HepG2 (cell line): Measurements from ENCODE around the gene ABCC8. TPM values are rescaled to one million over a fixed set of nuclear protein-coding genes. Genes with fewer than 3 reads are reported as not detected.

ENCODE experiments used
- ATAC-seq: fragments of 200-7000 bp; cut with Tn5 transposase; 3 replicates; pipeline ENCODE4 v1.9.1; 2020; ENCODE audit warnings: mild to moderate bottlenecking, moderate library complexity
- BruUV-seq: library from RNA; stranded (reverse); fragments of 400-500 nt; replicated peaks from 2 replicates; lab custom pipeline; 2021; lab: Mats Ljungman, UMichigan
- CTCF ChIA-PET: fragments of 300-600 bp; formaldehyde crosslinking; extraction: SDS; loops from one replicate; lab custom pipeline; 2021; ENCODE audit warnings: low total read pairs, inconsistent platforms, low intra/inter-chr PET ratio; lab: Yijun Ruan, JAX
- POLR2A ChIA-PET: fragments of 350-600 bp; sonication (Branson Sonifier 250); formaldehyde crosslinking; loops from one replicate; lab custom pipeline; 2020; ENCODE audit warnings: antibody characterized with exemption, inconsistent platforms; lab: Yijun Ruan, JAX
- DNase-seq: peaks from one replicate; pipeline ENCODE4 v3.0.0-alpha.2; 2015; ENCODE audit warnings: low spot score
- FAIRE-seq: peaks from 3 replicates; lab custom pipeline; 2011; peaks lifted over from hg19 to GRCh38; lab: Jason Lieb, UNC
- H2AFZ ChIP-seq: one replicate; pipeline ENCODE4 v1.6.1; 2011; ENCODE audit warnings: low read length, inconsistent platforms
- H3K27ac ChIP-seq: fragments of 300-600 bp; 3 replicates; pipeline ENCODE4 v1.8.0; 2011; ENCODE audit warnings: mixed run types, mild to moderate bottlenecking, mixed read lengths, low read length, inconsistent platforms; ENCODE audit not compliant: insufficient read depth; ENCODE audit errors: extremely low read length
- H3K27me3 ChIP-seq, 2 experiments: fragments of 200-600 bp in 1 of 2; 2 replicates in 1 of 2; 3 replicates in 1 of 2; pipeline versions ENCODE4 v1.6.0 to v1.8.0; 2011; ENCODE audit warnings: low read length in 2 of 2, mild to moderate bottlenecking in 2 of 2, moderate library complexity in 2 of 2, inconsistent platforms in 1 of 2; ENCODE audit not compliant: insufficient read depth in 2 of 2, control insufficient read depth in 1 of 2
- H3K36me3 ChIP-seq, 2 experiments: fragments of 200-600 bp in 1 of 2; replicated peaks in 1 of 2; 2 replicates in 1 of 2; 3 replicates in 1 of 2; pipeline versions ENCODE4 v1.5.1 to v1.8.0; 2011; ENCODE audit warnings: low read length in 2 of 2, inconsistent platforms in 1 of 2; ENCODE audit not compliant: insufficient read depth in 2 of 2, control insufficient read depth in 1 of 2
- H3K4me1 ChIP-seq: 2 replicates; pipeline ENCODE4 v1.5.1; 2012; ENCODE audit warnings: low read length, inconsistent platforms; ENCODE audit not compliant: insufficient read depth
- H3K4me2 ChIP-seq: 2 replicates; pipeline ENCODE4 v1.6.0; 2011; ENCODE audit warnings: low read depth, low read length, inconsistent platforms
- H3K4me3 ChIP-seq, 3 experiments: fragments of 200-600 bp in 1 of 3; sonication (generic), shearing (Covaris generic) in 1 of 3; replicated peaks in 1 of 3; 2 replicates each; pipeline ENCODE4 v1.5.1; 2011 to 2016; ENCODE audit warnings: low read length in 3 of 3, inconsistent platforms in 2 of 3, low read depth in 2 of 3, mild to moderate bottlenecking in 2 of 3, control low read depth in 1 of 3, mixed read lengths in 1 of 3; ENCODE audit not compliant: insufficient read depth in 1 of 3
- H3K79me2 ChIP-seq: one replicate; pipeline ENCODE4 v1.6.1; 2011; ENCODE audit warnings: low read length, inconsistent platforms; ENCODE audit not compliant: insufficient read depth
- H3K9ac ChIP-seq: 2 replicates; pipeline ENCODE4 v1.6.0; 2011; ENCODE audit warnings: mild to moderate bottlenecking, low read depth, low read length, inconsistent platforms; ENCODE audit not compliant: insufficient read depth
- H3K9me3 ChIP-seq: 2 replicates; pipeline ENCODE4 v1.5.1; 2012; ENCODE audit warnings: mild to moderate bottlenecking, low read length
- H4K20me1 ChIP-seq: 2 replicates; pipeline ENCODE4 v1.6.0; 2011; ENCODE audit warnings: inconsistent platforms, mild to moderate bottlenecking, low read length, moderate library complexity; ENCODE audit not compliant: insufficient read depth
- IKZF1 ChIP-seq: fragments of 450-650 bp; IDR thresholded peaks from 2 replicates; pipeline ENCODE4 v1.7.1; 2016
- KDM5A ChIP-seq: fragments of 200-600 bp; sonication (generic); IDR thresholded peaks from 2 replicates; pipeline ENCODE4 v1.7.0; 2018; ENCODE audit warnings: antibody characterized with exemption, mild to moderate bottlenecking, low read length, borderline replicate concordance
- PHF21A ChIP-seq: sonication (generic); formaldehyde crosslinking; IDR thresholded peaks from 2 replicates; pipeline ENCODE4 v1.5.0; 2020; ENCODE audit warnings: mild to moderate bottlenecking, missing genetic modification reagents
- ZFP36 ChIP-seq: fragments of 150-350 bp; IDR thresholded peaks from 2 replicates; pipeline ENCODE4 v1.6.1; 2018; ENCODE audit warnings: borderline replicate concordance, low read length, low read depth; ENCODE audit not compliant: partially characterized antibody
- ZMYM2 ChIP-seq: sonication (generic); formaldehyde crosslinking; IDR thresholded peaks from 2 replicates; pipeline ENCODE4 v1.8.0; 2022; ENCODE audit warnings: mild to moderate bottlenecking, missing genetic modification reagents
- ZNF292 ChIP-seq: sonication (generic); formaldehyde crosslinking; IDR thresholded peaks from 2 replicates; pipeline ENCODE4 v1.8.1; 2022; ENCODE audit warnings: mild to moderate bottlenecking, low read depth, missing genetic modification reagents, borderline replicate concordance
- ZNF552 ChIP-seq: sonication (generic); formaldehyde crosslinking; IDR thresholded peaks from 2 replicates; pipeline ENCODE4 v1.9.0; 2022; ENCODE audit warnings: missing genetic modification reagents, mild to moderate bottlenecking, borderline replicate concordance
- ZNF614 ChIP-seq: IDR thresholded peaks from 2 replicates; pipeline ENCODE4 v1.6.1; 2018; ENCODE audit warnings: missing biosample characterization, missing genetic modification reagents, inconsistent platforms, borderline replicate concordance
- ZNF780A ChIP-seq: sonication (generic); formaldehyde crosslinking; IDR thresholded peaks from 2 replicates; pipeline ENCODE4 v1.8.0; 2022; ENCODE audit warnings: mild to moderate bottlenecking, missing genetic modification reagents, moderate library complexity
- WGBS: methylation state at CpG from one replicate; pipeline ENCODE4 v1.1.6; 2017; ENCODE audit warnings: low lambda C conversion rate; 5-methylcytosine and 5-hydroxymethylcytosine counted together
- in situ Hi-C: cut with HindIII; loops from 2 replicates; pipeline ENCODE4 v1.10.0; 2017; ENCODE audit warnings: low pct_unique_long_range_greater_than_20kb; ENCODE audit not compliant: extremely low pct_ligation_motif_present
- intact Hi-C: fragments of 100-400 bp; cut with micrococcal nuclease; formaldehyde crosslinking; loops from one replicate; pipeline ENCODE4 v1.10.0; 2022; ENCODE audit not compliant: unreplicated experiment
- polyA plus RNA-seq, 8 experiments: library from polyadenylated mRNA; depleted of rRNA in 3 of 8; stranded (reverse) in 7 of 8; unstranded in 1 of 8; fragments of >200 nt; fragmentation: Illumina TruSeq in 4 of 8; extraction: Trizol in 4 of 8; gene quantifications; 2 replicates each; pipeline versions ENCODE4 v1.2.1 to v1.2.3, GENCODE V29; 2011 to 2016; ENCODE audit warnings: low read depth in 4 of 8, missing spikeins in 1 of 8, mixed read lengths in 1 of 8; ENCODE audit not compliant: insufficient read depth in 1 of 8
- total RNA-seq, 5 experiments: library from RNA; depleted of rRNA; stranded (reverse); fragments of >200 nt; fragmentation: Illumina TruSeq; extraction: Trizol; gene quantifications; 2 replicates each; pipeline ENCODE4 v1.2.3, GENCODE V29; 2016; ENCODE audit warnings: low read depth in 1 of 5

Gene ABCC8
- total and polyA plus RNA-seq, 2 of the 13 experiments (the other 11 are each of a cell fraction or from before 2014, with no cell fraction given): not detected

DNA sequence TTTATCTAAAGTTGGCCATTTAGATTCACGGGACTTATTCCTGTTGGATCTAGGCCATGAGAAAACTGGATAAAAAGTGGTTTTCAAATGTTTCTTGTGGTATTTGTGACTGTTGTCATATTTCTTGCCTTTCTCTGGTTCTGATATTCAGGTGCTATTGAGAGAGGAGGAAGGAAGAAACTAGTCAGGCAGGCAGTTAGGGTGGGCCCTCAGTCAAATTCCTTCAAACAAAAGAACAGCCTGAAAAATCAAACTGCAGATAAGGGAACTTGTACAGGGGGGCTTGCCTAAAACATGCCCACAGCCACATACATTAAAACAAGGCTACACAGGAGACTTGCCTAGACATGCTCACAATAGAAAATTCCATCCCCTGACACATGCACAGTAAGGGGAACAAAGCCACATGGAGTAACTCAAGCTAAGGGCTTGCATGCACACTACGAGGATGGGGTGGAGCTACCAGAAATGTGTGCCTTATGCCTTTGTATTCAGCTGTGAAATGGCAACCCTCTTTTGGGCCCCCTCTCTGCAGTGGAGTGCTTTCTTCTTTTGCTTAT lies 106.9 kb downstream of the ABCC8 start:
- no peaks in the 10 kb centered on the region for H4K20me1 ChIP-seq
- in situ Hi-C loops (no loop called here), intact Hi-C loops (no loop called here)
- H3K4me2 ChIP-seq: no peak overlapping the region
- H3K79me2 ChIP-seq: peaks cover 5% of the 10 kb centered on the region
- no peak overlapping the region for H3K27ac ChIP-seq
- ATAC-seq: no peak
- ChIA-PET POLR2A (no interaction called here), CTCF (no interaction called here)
- FAIRE-seq: no peak
- 100% methylated on average over 2 of the region's 2 CpGs for WGBS
- H2AFZ ChIP-seq: no peak overlapping the region
- TF ChIP-seq PHF21A (CRISPR knock-in tag) (no peak), ZNF292 (CRISPR knock-in tag) (no peak), ZFP36 (peak; percentile 92), ZNF780A (CRISPR knock-in tag) (peak; percentile 97)
- no peaks in the 10 kb centered on the region for H3K4me1 ChIP-seq
- H3K9me3 ChIP-seq: peaks cover 54% of the 10 kb centered on the region
- H3K9ac ChIP-seq: no peak overlapping the region
- H3K4me3 ChIP-seq: no peak overlapping the region
- no peaks in the 10 kb centered on the region for H3K27me3 ChIP-seq
- peaks cover 60 to 99% of the 10 kb centered on the region in 2 experiments for H3K36me3 ChIP-seq
- no peak for DNase-seq
- no TSS peak for BruUV-seq

DNA sequence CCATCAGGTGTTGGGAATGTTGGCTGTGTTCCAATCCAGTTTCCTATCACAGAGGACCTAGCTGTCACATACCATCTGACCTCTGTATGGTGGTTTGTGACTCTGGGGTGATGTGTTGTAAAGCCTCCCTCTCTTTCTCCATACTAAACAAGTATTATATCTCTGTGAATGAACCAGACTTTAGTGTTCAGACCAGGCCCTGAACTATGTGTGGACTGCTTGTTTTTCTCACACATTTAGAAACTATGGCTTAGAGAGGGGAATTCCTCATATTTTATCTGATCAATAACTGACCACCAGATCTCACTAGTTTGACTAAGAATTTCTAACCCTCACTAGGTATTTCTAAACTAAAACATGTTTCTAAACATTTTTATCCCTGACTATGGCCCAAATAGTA lies 107.6 kb downstream of the ABCC8 start:
- no peak for DNase-seq
- no TSS peak for BruUV-seq
- in situ Hi-C loops: no loop called here
- H3K9ac ChIP-seq: no peak overlapping the region
- H3K79me2 ChIP-seq: peaks cover 5% of the 10 kb centered on the region
- CTCF ChIA-PET: no interaction called here
- FAIRE-seq: no peak
- no peak overlapping the region for H2AFZ ChIP-seq
- H3K4me2 ChIP-seq: no peak overlapping the region
- POLR2A ChIA-PET: no interaction called here
- no peak overlapping the region for H3K4me3 ChIP-seq
- peaks cover 60 to 97% of the 10 kb centered on the region in 2 experiments for H3K36me3 ChIP-seq
- no peak overlapping the region for H3K27ac ChIP-seq
- no peak for TF ChIP-seq ZMYM2 (CRISPR knock-in tag)
- no peak for TF ChIP-seq KDM5A
- TF ChIP-seq ZNF552 (CRISPR knock-in tag): no peak
- no peak for TF ChIP-seq IKZF1
- TF ChIP-seq ZNF614 (CRISPR knock-in tag): no peak
- no peaks in the 10 kb centered on the region for H3K4me1 ChIP-seq
- ATAC-seq: no peak
- H4K20me1 ChIP-seq: no peaks in the 10 kb centered on the region
- H3K9me3 ChIP-seq: peaks cover 54% of the 10 kb centered on the region
- no peaks in the 10 kb centered on the region for H3K27me3 ChIP-seq
- intact Hi-C loops: no loop called here
